HG03378 (cell line): Measurements from ENCODE around the gene NAA80.

Experiments used
- ATAC-seq: cut with Tn5 transposase; IDR thresholded peaks from one replicate; pipeline ENCODE4 v1.9.1; 2021; ENCODE audit warnings: mild to moderate bottlenecking, moderate library complexity; ENCODE audit not compliant: unreplicated experiment

The NAA80 gene, protein sequence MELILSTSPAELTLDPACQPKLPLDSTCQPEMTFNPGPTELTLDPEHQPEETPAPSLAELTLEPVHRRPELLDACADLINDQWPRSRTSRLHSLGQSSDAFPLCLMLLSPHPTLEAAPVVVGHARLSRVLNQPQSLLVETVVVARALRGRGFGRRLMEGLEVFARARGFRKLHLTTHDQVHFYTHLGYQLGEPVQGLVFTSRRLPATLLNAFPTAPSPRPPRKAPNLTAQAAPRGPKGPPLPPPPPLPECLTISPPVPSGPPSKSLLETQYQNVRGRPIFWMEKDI

DNA sequence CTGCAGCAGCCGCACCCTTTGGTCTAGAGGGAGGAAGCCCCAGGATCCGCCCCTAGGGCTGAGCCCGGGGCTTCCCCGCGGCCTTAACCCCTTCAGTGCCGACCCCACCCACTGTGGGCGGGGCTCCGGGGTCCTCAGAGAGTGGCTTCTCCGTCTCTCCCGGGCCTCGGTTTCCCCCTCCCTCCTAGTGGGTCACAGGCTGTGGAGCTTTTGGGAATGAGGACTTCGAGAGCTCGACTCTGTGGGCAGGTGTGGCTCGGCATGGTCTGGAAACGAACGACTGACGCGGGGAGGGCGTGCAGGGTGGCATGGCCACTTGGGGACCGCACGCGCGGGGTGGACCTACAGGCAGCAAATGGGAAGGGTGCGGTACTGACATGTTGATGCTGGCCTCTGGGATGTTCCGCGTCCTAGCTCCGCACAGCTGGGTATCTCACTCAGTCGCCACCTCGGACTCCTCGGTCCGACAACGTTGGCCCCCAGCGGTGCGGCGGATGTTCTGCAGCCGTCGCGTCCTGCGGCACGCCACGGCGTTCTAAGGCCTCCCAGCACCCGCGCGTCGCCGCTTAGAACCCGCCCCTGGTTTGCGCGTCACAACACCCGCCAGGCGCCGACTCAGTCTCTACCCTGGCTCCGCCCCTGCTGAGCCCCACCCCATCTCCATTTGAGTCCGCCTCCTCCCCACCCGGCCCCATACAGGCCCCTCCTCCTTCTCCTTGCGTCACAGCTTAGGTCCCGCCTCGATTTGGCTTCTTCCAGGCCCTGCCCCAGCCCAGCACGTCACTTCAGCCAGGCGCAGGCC is at the start of gene NAA80, which contains the start of gene HYAL3:
Gene NAA80, minus strand, starts transcription at position 570 of the 802 bp plus-strand sequence. CDS start 1,942 bp downstream, outside the sequence.
Gene HYAL3, minus strand, starts transcription at position 570 of the 802 bp plus-strand sequence. CDS start 3,803 bp downstream, outside the sequence.
- peak; percentile 72 for ATAC-seq

DNA sequence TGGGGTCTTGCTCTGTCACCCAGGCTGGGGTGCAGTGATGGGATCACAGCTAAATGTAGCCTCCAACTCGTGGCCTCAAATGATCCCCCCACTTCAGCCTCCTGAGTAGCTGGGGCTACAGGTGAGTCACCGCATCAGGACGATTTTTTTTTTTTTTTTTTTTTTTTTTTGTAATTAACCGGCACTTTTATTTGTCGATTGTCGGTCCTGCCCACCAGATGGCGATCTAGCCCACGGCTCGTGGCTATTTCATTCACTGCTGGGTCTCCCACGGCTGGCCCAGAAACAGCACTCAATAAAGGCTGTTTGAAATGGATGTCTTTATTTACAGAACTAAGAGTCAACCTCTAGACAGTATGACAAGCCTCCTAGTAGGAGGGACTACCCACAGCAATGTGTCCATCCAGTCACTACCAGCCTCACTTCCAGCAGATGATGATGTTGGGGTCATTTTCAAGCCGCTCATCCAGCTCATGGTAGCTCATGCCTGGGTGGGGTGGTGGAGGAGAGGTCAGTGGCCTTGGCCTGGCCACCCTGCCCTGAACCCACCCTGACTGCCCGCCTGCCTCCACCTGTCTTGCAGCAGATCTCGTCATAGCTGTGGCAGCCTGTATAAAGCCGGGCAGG is 48.1 kb upstream of the NAA80 start:
- ATAC-seq = no peak

DNA sequence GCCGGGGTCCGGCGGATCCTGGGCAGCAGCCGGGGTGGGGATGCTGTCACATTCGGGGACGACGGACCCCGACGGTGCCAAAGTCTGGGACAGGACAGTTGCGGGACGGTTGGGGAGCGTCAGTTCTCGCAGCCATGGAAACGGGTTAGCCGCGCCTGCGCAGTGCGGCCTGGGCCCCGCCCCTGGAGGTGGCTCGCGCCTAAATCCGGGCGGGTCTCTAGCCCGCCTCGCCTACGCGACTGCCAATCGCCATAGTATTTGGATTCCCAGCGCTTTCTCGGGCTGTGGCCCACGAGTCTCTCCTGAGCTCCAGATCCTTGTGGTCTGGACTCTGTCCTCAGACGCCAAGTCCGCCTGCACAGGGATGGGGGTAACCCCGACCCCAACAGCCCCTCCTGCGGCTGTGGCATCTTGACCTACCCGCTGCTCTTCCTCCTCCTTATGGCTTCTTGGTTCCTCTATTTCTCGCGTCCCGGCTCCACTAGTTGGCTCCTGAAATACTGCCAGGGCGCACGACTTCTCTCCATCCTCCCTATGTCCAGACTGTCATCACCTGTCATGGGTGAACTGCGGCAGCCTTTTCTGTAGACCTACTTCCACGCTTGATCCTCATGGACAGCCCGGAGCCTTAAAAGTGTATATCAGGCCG is 46.5 kb upstream of the NAA80 start, which contains the start of gene ZMYND10:
Gene ZMYND10, minus strand, starts transcription at position 147 of the 649 bp plus-strand sequence. CDS start 153 bp downstream, outside the sequence.
- no peak for ATAC-seq

DNA sequence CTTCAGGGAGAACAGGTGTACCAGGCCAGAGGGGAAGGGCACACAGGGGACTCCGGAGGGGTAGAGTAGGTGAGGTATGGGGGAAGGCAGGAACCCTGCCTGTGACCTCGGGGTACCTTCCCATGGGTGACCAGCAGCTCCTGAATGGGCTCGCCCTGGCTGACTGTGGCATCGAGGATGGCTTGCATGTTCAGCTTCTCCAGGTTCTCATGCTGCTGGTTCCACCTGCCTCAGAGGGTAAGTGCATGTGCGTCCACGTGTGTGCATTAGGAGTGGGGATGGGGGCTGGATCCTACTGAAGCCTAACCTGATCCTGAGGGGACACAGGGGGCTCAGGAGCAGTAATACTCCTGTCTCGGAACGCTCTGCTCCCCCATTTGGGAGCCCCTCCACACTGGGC is 45.8 kb upstream of the NAA80 start:
- no peak for ATAC-seq

DNA sequence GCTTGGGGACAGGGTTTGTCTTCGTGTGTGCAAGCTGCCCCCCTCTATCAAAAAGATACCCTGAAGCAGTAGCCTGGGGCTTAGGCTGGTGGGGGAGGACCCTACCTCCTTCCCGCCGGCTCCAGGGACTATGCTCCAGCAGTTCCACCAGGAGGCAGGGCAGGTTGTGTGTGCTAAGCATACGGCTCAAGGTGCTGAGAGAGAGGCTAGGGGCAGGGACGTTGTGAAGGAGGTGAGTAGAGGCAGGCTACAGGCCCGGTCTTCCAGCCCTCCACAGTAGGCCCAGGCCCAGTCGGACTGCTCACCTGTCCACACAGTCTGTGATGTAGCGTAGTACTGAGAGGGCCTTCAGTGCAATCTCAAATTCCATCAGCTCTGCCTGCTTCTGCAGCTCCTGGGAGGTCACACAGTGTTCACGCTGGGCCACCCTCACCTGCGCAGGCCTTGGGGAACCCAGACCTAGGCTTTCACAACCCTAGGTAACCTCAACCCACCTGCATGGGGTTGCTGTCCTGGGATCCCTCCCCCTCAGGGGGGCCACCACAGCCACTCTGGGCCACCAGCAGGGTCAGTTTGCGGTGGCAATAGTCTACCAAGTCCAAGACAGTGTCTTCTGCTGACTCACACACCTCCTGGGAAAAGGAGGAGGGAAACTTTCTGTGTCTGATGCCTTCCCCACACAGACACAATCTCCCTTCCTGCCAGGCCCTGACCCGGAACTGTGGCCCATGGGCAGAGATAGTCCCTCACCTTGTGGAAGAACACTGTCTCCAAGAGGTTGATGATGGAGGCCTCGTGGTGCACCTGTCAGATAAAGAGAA is 43.8 kb upstream of the NAA80 start:
- ATAC-seq = no peak

DNA sequence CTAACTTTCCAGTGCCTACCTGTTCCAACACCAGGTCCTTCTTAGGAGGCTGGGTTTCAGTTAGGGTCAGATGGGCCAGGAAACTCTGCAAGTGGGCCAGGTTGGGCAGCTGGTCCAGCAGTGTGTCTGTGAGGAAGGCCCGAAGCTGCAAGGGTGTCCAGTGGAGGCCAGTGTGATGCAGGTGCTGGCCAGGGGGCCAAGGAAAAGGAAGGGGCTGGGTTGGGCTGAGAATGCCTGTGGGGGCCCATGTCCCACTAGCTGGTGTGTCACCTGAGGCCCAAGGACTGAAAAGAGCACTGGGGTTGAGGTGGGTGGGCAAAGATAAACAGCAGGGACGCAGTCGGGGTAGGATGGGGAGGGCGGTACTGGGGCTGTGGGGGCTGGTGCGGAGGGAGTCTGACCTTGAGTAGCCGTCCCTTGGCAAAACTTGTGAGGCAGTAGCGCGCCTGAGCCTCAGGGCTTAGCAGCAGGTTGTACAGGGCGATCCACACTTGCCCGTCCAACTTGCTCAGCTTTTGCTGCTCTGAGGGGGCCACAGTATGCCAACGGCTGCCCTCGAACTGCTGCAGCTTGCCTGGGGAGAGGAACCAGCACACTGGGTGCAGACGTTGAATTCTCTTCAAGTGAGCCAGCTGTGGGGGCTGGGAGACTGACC is 42.9 kb upstream of the NAA80 start:
- no peak for ATAC-seq

DNA sequence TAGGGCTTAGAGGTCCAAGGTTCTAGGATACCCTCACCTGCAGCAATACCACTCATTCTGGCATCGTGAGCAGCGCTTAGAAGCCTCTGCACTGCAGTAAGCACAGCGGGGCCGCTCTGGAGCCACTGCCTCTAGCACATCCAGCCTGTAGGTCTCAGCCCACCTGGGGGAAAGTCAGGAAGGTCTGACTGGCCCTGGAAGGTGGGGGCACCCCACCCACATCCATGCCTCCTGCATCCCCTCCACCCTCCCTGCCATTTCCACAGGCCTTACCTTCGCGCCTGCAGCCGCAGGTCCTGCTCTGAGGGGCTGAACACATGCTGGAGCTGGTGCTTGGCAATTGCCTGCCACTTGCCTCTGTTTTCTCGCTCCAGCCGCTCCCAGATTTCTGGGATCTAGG is 42.3 kb upstream of the NAA80 start:
- no peak for ATAC-seq

DNA sequence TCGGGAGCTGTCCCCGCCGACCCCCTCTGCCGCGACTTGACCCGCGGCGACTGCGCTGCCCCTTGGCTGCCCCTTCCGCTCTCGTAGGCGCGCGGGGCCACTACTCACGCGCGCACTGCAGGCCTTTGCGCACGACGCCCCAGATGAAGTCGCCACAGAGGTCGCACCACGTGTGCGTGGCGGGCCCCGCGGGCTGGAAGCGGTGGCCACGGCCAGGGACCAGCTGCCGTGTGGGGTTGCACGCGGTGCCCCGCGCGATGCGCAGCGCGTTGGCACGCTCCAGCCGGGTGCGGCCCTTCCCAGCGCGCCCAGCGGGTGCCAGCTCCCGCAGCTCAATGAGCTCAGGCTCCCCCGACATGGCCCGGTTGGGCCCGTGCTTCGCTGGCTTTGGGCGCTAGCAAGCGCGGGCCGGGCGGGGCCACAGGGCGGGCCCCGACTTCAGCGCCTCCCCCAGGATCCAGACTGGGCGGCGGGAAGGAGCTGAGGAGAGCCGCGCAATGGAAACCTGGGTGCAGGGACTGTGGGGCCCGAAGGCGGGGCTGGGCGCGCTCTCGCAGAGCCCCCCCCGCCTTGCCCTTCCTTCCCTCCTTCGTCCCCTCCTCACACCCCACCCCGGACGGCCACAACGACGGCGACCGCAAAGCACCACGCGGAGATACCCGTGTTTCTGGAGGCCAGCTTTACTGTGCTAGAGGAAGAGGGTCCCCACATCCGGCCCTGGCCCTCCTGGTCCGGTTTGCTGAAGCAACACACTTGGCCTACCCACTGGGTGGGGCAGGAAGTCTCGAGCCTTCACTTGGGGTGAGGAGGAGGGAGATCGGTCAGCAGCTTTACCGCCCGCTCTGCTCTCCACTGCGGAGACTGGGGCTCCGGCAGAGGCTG is 41.5 kb upstream of the NAA80 start, which contains the start of gene RASSF1:
Gene RASSF1, minus strand, starts transcription at position 389 of the 882 bp plus-strand sequence. Its CDS starts 31 bp downstream, at position 358.
- ATAC-seq = no peak

DNA sequence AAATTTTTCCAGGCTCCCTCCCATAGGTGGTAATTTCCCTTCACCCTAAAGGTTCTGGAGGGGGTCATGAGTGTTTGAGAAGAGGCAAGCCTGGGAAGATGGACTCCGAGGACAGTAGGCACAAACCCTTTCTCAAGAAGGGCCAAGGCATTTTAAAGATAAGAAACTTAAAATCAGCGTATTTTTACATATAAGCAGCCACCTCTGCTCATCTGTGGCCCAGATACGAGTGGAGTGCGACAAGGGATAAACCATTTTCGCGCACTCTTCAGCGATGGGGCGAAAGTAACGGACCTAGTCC is 40.9 kb upstream of the NAA80 start:
- ATAC-seq = no peak

DNA sequence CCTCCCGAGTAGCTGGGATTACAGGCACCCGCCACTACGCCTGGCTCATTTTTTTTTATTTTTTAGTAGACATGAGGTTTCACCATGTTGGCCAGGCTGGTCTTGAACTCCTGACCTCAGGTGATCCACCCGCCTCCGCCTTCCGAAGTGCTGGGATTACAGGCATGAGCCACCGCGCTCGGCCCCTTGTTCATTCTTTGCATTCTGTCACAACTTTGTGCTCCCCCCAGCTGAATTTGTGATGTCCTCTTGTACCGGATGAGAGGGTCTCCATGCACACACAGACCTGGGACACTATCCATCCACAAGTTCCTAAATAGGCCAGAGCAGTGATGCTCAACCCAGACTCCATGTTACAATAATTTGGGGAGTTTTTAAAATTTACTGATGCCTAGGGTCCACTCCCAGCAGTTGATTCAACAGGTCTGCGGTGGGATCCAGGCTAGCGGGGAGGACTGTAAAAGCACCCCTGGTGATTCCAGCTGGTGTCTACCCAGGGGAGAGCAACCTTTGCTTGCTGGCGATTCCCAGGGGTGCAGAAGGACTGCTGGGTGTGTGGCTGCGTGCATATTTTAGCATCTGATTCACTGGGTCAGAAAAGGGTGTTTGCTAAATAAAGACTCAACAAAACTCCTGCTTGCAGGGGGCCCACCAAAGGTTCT is 40.4 kb upstream of the NAA80 start:
- ATAC-seq = no peak

DNA sequence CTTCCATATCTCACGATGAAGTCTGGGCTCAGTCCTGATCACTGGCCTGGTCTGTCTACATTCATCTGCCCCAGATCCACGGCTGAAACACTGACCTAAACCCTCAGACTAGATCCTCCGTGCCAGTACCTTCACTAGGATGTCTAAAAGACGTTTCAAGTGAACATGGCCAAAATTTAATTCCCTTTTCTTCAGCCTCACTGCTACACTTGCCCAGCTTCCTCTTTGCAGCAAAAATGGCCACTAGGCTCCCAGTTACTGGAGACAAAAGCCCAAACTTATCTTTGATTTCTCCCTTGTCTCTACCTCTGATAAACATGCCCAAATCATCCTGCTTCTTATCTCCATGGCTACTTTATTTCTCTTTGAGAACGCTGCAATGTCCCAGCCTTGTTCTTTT is 39.8 kb upstream of the NAA80 start:
- no peak for ATAC-seq

DNA sequence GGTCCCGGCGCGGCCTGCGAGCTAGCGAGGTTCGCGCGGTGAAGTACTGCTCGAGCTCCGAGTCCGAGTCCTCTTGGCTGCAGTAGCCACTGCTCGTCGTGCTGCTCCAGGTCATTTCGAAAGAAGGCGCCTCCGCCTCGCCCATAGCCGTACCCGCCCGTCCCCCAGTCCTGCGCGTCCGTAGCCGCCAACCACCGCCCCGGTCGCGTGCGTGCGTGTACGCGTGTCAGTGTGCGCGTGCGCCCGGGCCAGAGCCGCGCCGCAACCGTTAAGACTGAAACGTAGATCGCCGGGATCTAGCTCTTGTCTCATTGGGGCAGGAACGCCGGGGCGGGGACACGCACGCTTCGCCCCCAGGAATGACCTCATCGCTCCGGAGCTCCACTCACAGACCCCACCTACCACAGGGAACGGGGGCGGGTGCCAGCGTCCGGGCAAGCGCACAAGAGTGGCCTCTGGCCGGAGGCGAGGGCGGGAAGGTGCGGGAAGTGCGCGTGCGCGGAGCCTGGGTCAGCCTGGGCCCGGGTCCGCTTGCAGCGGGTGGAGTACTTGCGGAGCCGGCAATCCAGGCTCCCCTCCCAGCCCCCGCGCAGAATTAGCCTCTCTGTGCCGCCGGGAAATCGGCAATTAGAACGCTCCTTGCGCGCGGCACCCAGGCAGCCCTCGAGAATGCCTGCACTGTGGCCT is 38.1 kb upstream of the NAA80 start:
- peak; percentile 72 for ATAC-seq

DNA sequence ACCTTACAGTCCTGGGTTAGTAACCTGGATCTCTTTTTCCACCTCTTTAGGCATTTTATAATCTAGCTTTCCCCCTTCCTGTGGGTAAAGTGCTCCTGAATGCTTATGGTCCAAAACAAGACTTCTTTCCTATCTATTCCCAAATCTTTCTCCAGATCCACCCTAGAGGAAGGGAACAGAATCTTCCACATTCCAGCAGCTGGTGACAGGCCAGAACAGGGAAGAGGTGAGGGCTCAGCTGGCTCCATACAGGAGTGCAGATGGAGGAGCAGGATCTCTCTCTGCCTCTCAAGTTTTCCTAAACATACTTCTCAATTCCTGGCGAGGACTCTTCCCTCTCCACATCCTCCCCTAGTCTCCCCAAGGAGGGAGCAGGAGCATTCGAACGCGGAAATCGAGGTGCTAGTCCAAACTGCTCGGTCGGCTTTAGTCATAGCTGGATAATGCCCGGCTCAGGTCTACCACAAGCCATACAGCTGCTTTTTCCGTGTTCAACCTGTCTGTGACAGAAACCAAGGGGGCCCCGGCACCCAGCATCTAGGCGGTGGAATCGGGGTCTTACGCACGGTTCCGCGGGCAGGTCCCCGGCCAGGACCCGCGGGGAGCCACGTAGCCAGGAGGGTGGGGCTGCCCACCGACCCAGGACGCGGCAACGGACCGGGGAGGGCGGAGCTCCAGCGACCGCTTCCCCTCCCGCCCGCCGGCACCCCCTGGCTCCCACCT is 37.4 kb upstream of the NAA80 start:
- ATAC-seq = peak; percentile 15

DNA sequence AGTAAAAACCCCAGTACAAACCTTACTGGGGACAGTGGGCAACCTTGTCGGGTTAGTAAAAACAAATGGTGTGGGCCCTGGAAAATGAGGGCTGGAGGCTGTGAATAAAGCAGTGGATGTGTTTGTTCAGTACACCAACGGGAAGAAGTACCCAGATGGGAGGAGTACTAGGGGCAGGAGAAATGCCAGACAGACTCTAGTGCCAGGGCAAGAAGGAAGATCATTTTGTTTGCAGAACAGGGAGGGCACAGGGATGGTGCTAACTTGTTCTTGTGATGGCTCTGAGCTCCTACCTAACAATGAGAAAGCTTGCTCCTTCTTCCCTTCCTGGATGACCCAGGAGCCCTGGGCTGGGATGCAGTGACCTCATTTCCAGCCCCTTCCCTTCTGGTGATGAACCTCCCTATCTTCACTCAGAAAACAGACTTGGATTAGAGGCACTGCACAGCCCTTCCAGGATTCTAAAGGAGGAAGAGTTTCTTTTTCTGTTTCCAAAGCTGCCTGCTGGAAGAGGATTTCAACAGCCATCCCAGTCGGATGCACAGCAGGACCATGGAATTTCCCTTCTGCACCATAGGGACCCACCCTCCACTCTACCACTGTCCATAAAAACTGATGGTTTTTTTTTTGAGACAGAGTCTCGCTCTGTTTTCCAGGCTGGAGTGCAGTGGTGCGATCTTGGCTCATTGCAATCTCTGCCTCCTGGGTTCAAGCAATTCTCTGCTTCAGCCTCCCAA is 35.3 kb upstream of the NAA80 start:
- ATAC-seq = no peak

DNA sequence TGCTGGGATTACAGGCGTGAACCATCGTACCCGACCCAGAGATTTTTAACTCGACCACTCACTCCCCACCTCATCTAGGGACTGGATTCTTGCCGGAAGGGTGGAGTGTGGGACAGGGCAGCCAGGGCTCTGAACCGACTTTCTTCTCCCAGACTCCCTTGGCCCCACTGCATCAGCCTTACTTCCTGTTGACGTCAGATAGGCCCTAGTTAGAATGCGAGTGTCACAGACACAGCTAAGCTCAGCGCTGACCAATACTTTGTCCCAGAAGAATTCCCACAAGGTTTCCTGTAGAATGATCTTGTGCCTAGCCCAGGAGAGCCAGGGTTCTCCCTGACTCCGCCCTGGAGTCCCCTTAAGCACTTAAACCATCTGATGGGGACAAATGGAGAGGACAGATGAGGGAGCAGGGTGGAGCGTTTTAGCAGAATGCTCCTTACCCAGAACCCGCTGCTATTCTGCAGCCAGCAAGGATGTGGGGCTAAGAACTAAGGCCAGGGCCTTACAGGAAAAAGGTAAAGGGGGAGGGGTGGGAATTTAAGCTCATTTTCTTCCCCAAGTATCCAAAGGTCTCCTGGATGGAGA is 34.6 kb upstream of the NAA80 start:
- no peak for ATAC-seq

DNA sequence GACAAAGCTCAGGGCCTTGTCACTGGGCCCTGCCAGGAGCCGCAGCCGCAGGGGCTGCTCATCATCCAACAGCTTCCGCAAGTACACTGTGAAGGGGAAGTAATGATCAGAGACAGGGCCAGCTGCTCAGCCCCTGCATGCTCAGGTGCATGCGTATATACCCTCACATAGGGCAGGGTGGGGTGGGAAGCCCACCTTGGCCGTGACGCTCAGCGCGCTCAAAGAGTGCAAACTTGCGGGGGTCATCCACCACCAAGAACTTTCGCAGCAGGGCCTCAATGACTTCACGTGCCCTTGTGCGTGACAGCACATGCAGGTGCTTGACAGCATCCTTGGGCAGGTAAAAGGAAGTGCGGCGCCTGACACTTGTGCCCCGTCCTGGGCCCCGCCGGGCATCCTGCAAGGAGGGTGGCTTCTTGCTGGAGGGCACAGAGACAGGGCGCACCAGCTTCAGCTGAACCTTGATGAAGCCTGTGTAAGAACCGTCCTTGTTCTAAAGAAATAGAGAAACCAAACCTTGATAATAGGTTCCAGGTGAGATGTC is 32.2 kb upstream of the NAA80 start:
- ATAC-seq = no peak
